ENCODE results near the gene TSHZ1.

Gene TSHZ1

DNA sequence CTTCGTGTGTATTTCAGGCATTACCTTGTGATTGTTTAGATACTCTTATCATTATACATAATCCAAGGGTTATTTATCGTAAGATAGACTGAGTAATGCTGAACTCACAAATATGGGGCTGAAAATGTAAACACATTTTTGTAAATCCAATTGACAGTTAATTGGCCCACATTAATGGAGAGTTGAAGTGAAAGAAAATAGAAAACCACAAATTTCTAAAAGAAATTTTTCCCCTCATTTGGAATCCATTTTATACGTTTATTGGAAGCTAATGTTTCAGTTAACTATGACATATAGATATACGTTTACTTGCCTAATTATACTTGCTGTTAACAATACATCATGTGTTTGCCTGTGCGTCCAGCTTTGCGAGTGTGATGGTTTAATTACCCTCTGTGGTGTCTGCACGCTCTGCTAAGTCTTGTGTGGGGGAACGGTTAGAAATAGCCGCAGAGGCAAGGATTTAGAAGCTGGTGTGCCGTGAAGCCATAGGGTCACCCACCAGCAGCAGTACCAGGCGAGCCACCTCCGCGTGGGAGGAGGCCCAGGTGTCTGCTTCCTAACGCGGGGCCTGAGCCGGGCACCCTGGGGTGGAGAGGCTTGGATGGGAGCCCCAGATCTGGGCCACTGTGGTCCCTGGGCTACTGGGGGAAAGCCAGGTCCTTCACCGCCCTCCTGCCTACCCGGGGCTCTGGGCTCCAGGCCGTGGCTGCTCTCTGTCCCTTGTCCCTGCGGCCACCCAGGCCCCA, 38.0 kb downstream of the TSHZ1 start:
- no peak overlapping the region for H3K27ac Mint-ChIP-seq
- DNase-seq (no peak), ATAC-seq (replicated peaks) (no peak)
- H3K36me3 Mint-ChIP-seq = peaks cover 3 to 7% of the 10 kb centered on the region in 2 donors
- H3K27me3 Mint-ChIP-seq = no peaks in the 10 kb centered on the region
- peak overlapping the region; percentile 84 to 85 for H3K4me3 Mint-ChIP-seq
- H3K9me3 Mint-ChIP-seq = peaks cover 6 to 7% of the 10 kb centered on the region in 2 donors
- peaks cover 21 to 39% of the 10 kb centered on the region in 2 donors for H3K4me1 Mint-ChIP-seq

GRCh38 chr18:75249175-75249518, 38.5 kb downstream of the TSHZ1 start:
- Mint-ChIP-seq H3K27me3 (no peaks in the 10 kb centered on the region), H3K4me1 (peaks cover 21 to 39% of the 10 kb centered on the region in 2 donors), H3K36me3 (peaks cover 3 to 7% of the 10 kb centered on the region in 2 donors), H3K4me3 (no peak overlapping the region), H3K9me3 (peaks cover 6 to 7% of the 10 kb centered on the region in 2 donors), H3K27ac (no peak overlapping the region)
- no peak for ATAC-seq (replicated peaks)
- no peak for DNase-seq

DNA sequence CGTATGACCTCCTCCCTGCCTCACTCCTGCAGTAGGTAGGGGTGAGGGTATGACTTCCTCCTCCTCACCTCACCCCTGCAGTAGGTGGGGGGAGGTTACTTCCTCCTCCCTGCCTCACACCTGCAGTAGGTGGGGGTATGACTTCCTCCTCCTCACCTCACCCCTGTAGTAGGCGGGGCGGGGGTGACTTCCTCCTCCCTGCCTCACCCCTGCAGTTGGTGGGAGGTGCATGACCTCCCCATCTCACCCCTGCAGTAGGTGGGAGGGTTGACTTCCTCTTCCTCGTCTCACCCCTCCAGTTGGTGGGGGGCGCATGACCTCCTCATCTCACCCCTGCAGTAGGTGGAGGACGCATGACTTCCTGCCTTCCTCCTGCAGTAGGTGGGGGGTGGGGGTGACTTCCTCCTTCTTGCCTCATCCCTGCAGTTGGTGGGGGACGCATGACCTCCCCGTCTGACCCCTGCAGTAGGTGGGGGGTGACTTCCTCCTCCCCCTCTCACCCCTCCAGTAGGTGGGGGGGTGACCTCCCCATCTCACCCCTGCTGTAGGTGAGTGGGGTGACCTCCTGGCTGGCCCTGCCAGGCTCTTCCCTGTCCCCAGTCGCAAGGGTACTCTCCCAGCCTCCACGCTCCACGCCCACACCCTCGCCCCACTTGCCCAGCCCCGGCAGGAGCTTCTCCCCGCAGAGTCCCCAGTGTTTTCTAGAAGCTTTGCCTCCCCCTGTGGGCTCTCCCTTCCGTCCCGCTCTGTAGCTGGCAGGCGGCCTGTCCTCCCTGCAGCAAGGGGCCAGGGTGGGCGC, 39.3 kb downstream of the TSHZ1 start:
- peaks cover 3 to 7% of the 10 kb centered on the region in 2 donors for H3K36me3 Mint-ChIP-seq
- H3K4me3 Mint-ChIP-seq = no peak overlapping the region
- H3K27me3 Mint-ChIP-seq = no peaks in the 10 kb centered on the region
- H3K4me1 Mint-ChIP-seq = peaks cover 21 to 39% of the 10 kb centered on the region in 2 donors
- ATAC-seq (replicated peaks) = peak in 1 of 2 donors; percentile 26
- peaks cover 6 to 7% of the 10 kb centered on the region in 2 donors for H3K9me3 Mint-ChIP-seq
- H3K27ac Mint-ChIP-seq = peak overlapping the region; percentile 78
- DNase-seq = no peak

- ATAC-seq (replicated peaks) (no peak), DNase-seq (no peak)
- H3K4me1 Mint-ChIP-seq = peaks cover 21 to 39% of the 10 kb centered on the region in 2 donors
- H3K9me3 Mint-ChIP-seq = peaks cover 6 to 7% of the 10 kb centered on the region in 2 donors
- peaks cover 3 to 7% of the 10 kb centered on the region in 2 donors for H3K36me3 Mint-ChIP-seq
- H3K4me3 Mint-ChIP-seq = no peak overlapping the region
- H3K27ac Mint-ChIP-seq = no peak overlapping the region
- H3K27me3 Mint-ChIP-seq = no peaks in the 10 kb centered on the region
Observed at GRCh38 chr18:75250471-75250821, 39.8 kb downstream of the TSHZ1 start.

- H3K4me1 Mint-ChIP-seq = peaks cover 15 to 32% of the 10 kb centered on the region in 2 donors
Observed at GRCh38 chr18:75251466-75251865, 40.9 kb downstream of the TSHZ1 start.

GRCh38 chr18:75252136-75252535, 41.5 kb downstream of the TSHZ1 start:
- Mint-ChIP-seq H3K36me3 (peaks cover 3 to 7% of the 10 kb centered on the region in 2 donors), H3K9me3 (peaks cover 6 to 7% of the 10 kb centered on the region in 2 donors), H3K4me1 (peaks cover 15 to 25% of the 10 kb centered on the region in 2 donors), H3K27me3 (no peaks in the 10 kb centered on the region), H3K4me3 (no peak overlapping the region), H3K27ac (no peak overlapping the region)
- ATAC-seq (replicated peaks) = no peak
- no peak for DNase-seq

More at GRCh38 chr18:75251466-75251865, 40.9 kb downstream of the TSHZ1 start:
- no peak overlapping the region for H3K4me3 Mint-ChIP-seq
- H3K9me3 Mint-ChIP-seq = peaks cover 6 to 7% of the 10 kb centered on the region in 2 donors
- ATAC-seq (replicated peaks) = no peak
- no peak overlapping the region for H3K27ac Mint-ChIP-seq
- H3K36me3 Mint-ChIP-seq = peaks cover 3 to 7% of the 10 kb centered on the region in 2 donors
- no peak for DNase-seq
- no peaks in the 10 kb centered on the region for H3K27me3 Mint-ChIP-seq

DNA sequence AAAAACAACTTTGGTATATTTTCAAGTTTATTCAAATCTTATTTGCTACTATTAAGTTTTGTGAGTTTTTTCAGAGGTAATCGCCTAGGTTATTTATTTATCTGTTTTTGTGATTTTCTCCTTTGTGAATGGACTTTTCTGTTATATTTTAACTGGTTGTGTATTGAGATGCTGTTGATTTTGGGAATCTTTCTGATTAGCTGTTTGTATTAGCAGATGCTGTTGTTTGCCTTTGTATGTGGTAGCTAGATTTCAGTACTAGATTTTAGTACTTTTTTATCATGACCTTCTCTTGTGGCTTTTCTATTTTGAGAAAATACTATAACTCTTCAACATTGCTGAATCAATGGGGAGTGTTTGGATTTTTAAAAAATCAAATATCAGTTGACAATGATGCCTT, 42.4 kb downstream of the TSHZ1 start:
- no peaks in the 10 kb centered on the region for H3K27me3 Mint-ChIP-seq
- no peak for DNase-seq
- H3K36me3 Mint-ChIP-seq = peaks cover 3 to 7% of the 10 kb centered on the region in 2 donors
- H3K9me3 Mint-ChIP-seq = peaks cover 6 to 7% of the 10 kb centered on the region in 2 donors
- H3K27ac Mint-ChIP-seq = peak overlapping the region; percentile 42
- no peak for ATAC-seq (replicated peaks)
- H3K4me3 Mint-ChIP-seq = no peak overlapping the region
- peaks cover 11 to 17% of the 10 kb centered on the region in 2 donors for H3K4me1 Mint-ChIP-seq

- H3K4me3 Mint-ChIP-seq = no peak overlapping the region
- ATAC-seq (replicated peaks) (no peak), DNase-seq (no peak)
- H3K4me1 Mint-ChIP-seq = peaks cover 11 to 16% of the 10 kb centered on the region in 2 donors
- no peaks in the 10 kb centered on the region for H3K27me3 Mint-ChIP-seq
- no peak overlapping the region for H3K27ac Mint-ChIP-seq
- peaks cover 6 to 7% of the 10 kb centered on the region in 2 donors for H3K9me3 Mint-ChIP-seq
- peaks cover 3 to 7% of the 10 kb centered on the region in 2 donors for H3K36me3 Mint-ChIP-seq
Observed at GRCh38 chr18:75253784-75254183, 43.2 kb downstream of the TSHZ1 start.

DNA sequence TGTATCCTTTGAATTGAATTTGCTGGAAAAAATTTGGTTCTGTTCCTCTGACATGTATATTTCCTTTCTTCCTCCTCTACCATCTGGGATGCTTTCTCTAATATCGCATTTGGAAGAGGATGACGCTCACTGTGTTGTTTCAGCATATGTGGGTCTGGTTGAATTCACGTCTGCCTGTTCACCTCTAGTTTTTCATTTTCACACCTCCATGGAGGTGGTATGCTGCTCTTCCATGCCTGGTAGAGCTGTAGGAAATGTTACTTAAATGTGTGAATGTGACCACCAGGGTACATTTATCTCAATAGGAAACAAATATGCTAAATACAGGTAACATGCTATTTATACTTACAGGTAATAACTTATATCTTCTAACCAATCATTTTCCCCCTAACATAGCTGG, 44.5 kb downstream of the TSHZ1 start:
- no peak for DNase-seq
- no peaks in the 10 kb centered on the region for H3K27me3 Mint-ChIP-seq
- no peak overlapping the region for H3K27ac Mint-ChIP-seq
- peaks cover 1 to 2% of the 10 kb centered on the region in 2 donors for H3K36me3 Mint-ChIP-seq
- no peak overlapping the region for H3K4me3 Mint-ChIP-seq
- H3K4me1 Mint-ChIP-seq = peaks cover 3 to 7% of the 10 kb centered on the region in 2 donors
- peaks cover under 1 to 1% of the 10 kb centered on the region in 2 donors for H3K9me3 Mint-ChIP-seq
- no peak for ATAC-seq (replicated peaks)

- H3K36me3 Mint-ChIP-seq = no peaks in the 10 kb centered on the region
- H3K27me3 Mint-ChIP-seq = no peaks in the 10 kb centered on the region
- no peak for ATAC-seq (replicated peaks)
- H3K4me1 Mint-ChIP-seq = peaks cover 2 to 13% of the 10 kb centered on the region in 2 donors
- H3K9me3 Mint-ChIP-seq = no peaks in the 10 kb centered on the region
- no peak overlapping the region for H3K4me3 Mint-ChIP-seq
- H3K27ac Mint-ChIP-seq = no peak overlapping the region
- no peak for DNase-seq
Observed at GRCh38 chr18:75256376-75256775, 45.8 kb downstream of the TSHZ1 start.

- DNase-seq (no peak), ATAC-seq (replicated peaks) (no peak)
- Mint-ChIP-seq H3K4me3 (no peak overlapping the region), H3K4me1 (peaks cover 8 to 21% of the 10 kb centered on the region in 2 donors), H3K36me3 (peaks cover 0 to 2% of the 10 kb centered on the region in 2 donors), H3K27ac (no peak overlapping the region), H3K9me3 (no peaks in the 10 kb centered on the region), H3K27me3 (no peaks in the 10 kb centered on the region)
Observed at GRCh38 chr18:75257605-75258004, 47.0 kb downstream of the TSHZ1 start.

GRCh38 chr18:75261430-75262223, 51.0 kb downstream of the TSHZ1 start:
- H3K4me3 Mint-ChIP-seq = peak overlapping the region; percentile 25 to 37
- H3K27ac Mint-ChIP-seq = peak overlapping the region; percentile 91
- ATAC-seq (replicated peaks) = peak; percentile 91 to 92
- no peaks in the 10 kb centered on the region for H3K27me3 Mint-ChIP-seq
- H3K9me3 Mint-ChIP-seq = no peaks in the 10 kb centered on the region
- peaks cover 0 to 2% of the 10 kb centered on the region in 2 donors for H3K36me3 Mint-ChIP-seq
- H3K4me1 Mint-ChIP-seq = peaks cover 7 to 26% of the 10 kb centered on the region in 2 donors
- DNase-seq = no peak

GRCh38 chr18:75262511-75262910, 51.9 kb downstream of the TSHZ1 start:
- no peak overlapping the region for H3K4me3 Mint-ChIP-seq
- H3K27me3 Mint-ChIP-seq = no peaks in the 10 kb centered on the region
- ATAC-seq (replicated peaks) (no peak), DNase-seq (no peak)
- H3K36me3 Mint-ChIP-seq = peaks cover 0 to 2% of the 10 kb centered on the region in 2 donors
- H3K9me3 Mint-ChIP-seq = no peaks in the 10 kb centered on the region
- H3K27ac Mint-ChIP-seq = no peak overlapping the region
- peaks cover 11 to 32% of the 10 kb centered on the region in 2 donors for H3K4me1 Mint-ChIP-seq

DNA sequence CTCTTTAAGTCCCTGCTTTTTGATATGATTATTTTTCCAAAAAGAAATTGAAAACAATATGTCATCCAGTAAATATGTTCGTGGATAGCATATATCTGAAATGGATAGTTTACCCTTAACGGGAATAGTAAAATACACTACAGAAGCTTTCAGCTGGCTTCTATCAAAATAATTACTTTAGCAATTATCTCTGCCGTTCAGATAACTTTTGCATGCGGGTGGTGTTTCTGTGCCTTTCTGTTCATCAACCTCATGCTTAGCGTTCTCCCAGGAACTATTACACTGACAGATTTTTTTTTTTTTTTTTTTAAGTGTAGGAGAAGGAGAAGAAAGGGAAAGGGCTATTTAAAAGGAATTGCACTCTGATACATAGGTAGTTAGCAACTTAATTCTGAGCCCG, 53.6 kb downstream of the TSHZ1 start:
- peaks cover 0 to 2% of the 10 kb centered on the region in 2 donors for H3K36me3 Mint-ChIP-seq
- peaks cover 15 to 41% of the 10 kb centered on the region in 2 donors for H3K4me1 Mint-ChIP-seq
- H3K9me3 Mint-ChIP-seq = no peaks in the 10 kb centered on the region
- no peak overlapping the region for H3K27ac Mint-ChIP-seq
- DNase-seq (no peak), ATAC-seq (replicated peaks) (no peak)
- no peak overlapping the region for H3K4me3 Mint-ChIP-seq
- no peaks in the 10 kb centered on the region for H3K27me3 Mint-ChIP-seq
